K562 (cell line): ENCODE measurements around the gene FIZ1. TPM values are rescaled to one million over a fixed set of nuclear protein-coding genes. Genes with fewer than 3 reads are reported as not detected.
A peak's percentile ranks its signal among the peaks of the same experiment; 100 is the strongest.

Experiments
- FOSL1 ChIP-seq: fragments of 200-800 bp; sonication (Bioruptor generic); conservative IDR thresholded peaks from 2 replicates; pipeline ENCODE4 v1.6.1; 2016; ENCODE audit warnings: missing genetic modification characterization, missing compliant biosample characterization
- JUND ChIP-seq, 2 experiments: IDR thresholded peaks; 2 replicates in 1 of 2; 3 replicates in 1 of 2; pipeline ENCODE4 v1.6.1; 2011; ENCODE audit warnings: borderline replicate concordance in 2 of 2, low read depth in 2 of 2, low read length in 2 of 2, improper control_type of control experiment in 1 of 2, missing biosample characterization in 1 of 2, missing genetic modification characterization in 1 of 2, missing genetic modification reagents in 1 of 2
- PTTG1 ChIP-seq: fragments of 450-650 bp; IDR thresholded peaks from 2 replicates; pipeline ENCODE4 v1.6.1; 2016; ENCODE audit warnings: low read depth, mild to moderate bottlenecking, missing genetic modification characterization, missing compliant biosample characterization
- RBBP5 ChIP-seq: fragments of 200-600 bp; sonication (generic); IDR thresholded peaks from 2 replicates; pipeline ENCODE4 v1.6.1; 2012; ENCODE audit warnings: borderline replicate concordance, mild to moderate bottlenecking, low read length, control low read depth, inconsistent platforms; ENCODE audit not compliant: insufficient read depth, poor library complexity, severe bottlenecking
- ZKSCAN8 ChIP-seq: fragments of 200-800 bp; sonication (Bioruptor generic); IDR thresholded peaks from 2 replicates; pipeline ENCODE4 v1.6.1; 2016; ENCODE audit warnings: missing genetic modification characterization, missing compliant biosample characterization
- ZNF134 ChIP-seq: fragments of 250-450 bp; sonication (Bioruptor Pico); conservative IDR thresholded peaks from 2 replicates; pipeline ENCODE4 v1.4.0; 2020
- ZNF24 ChIP-seq: fragments of 450-650 bp; IDR thresholded peaks from 2 replicates; pipeline ENCODE4 v1.6.1; 2016
- ZNF785 ChIP-seq: fragments of 250-450 bp; sonication (Bioruptor Pico); IDR thresholded peaks from 2 replicates; pipeline ENCODE4 v1.4.0; 2020; ENCODE audit warnings: mild to moderate bottlenecking
- polyA plus RNA-seq, 8 experiments: library from polyadenylated mRNA; depleted of rRNA in 4 of 8; stranded (reverse) in 5 of 8; unstranded in 3 of 8; fragments of >200 nt; fragmentation: Nextera tagmentation in 2 of 8; fragmentation: Illumina TruSeq in 1 of 8; extraction: Ambion mirVana in 2 of 8; extraction: Trizol in 1 of 8; gene quantifications; 2 replicates each; pipeline versions ENCODE4 v1.2.1 to v1.2.3, GENCODE V29; 2011 to 2014; ENCODE audit warnings: inconsistent platforms in 1 of 8, missing spikeins in 1 of 8
- total RNA-seq, 7 experiments: library from RNA; depleted of rRNA in 6 of 7; stranded (reverse); fragments of >200 nt in 6 of 7; fragmentation: Illumina TruSeq in 2 of 7; extraction: Trizol in 2 of 7; gene quantifications; 2 replicates each; pipeline versions ENCODE4 v1.2.1 to v1.2.3, GENCODE V29; 2011 to 2021; ENCODE audit warnings: low replicate concordance in 1 of 7
- TF ChIP-seq, protein P1 (sequence below): fragments of 450-650 bp; IDR thresholded peaks from 2 replicates; pipeline ENCODE4 v1.6.1; 2017; ENCODE audit warnings: antibody characterized with exemption, mild to moderate bottlenecking
- TF ChIP-seq, protein P2 (sequence below): fragments of 200-800 bp; sonication (Bioruptor generic); IDR thresholded peaks from 2 replicates; pipeline ENCODE4 v1.6.1; 2017; ENCODE audit warnings: missing genetic modification characterization, missing compliant biosample characterization
- TF ChIP-seq, protein P3 (sequence below): sonication (generic); formaldehyde crosslinking; IDR thresholded peaks from 2 replicates; pipeline ENCODE4 v1.8.1; 2023; ENCODE audit warnings: mild to moderate bottlenecking, missing genetic modification reagents
- TF ChIP-seq, protein P4 (sequence below): fragments of 450-650 bp; IDR thresholded peaks from 2 replicates; pipeline ENCODE4 v1.6.1; 2014; ENCODE audit warnings: low read depth, mild to moderate bottlenecking, moderate library complexity, borderline replicate concordance
- TF ChIP-seq, protein P5 (sequence below): fragments of 150-350 bp; IDR thresholded peaks from 2 replicates; pipeline ENCODE4 v1.6.1; 2014; ENCODE audit warnings: low read depth, mild to moderate bottlenecking, low read length, borderline replicate concordance

FIZ1 gene
- total and polyA plus RNA-seq, 9 of the 15 experiments (the other 6 are each of a cell fraction or from before 2014, with no cell fraction given), result 0.79 to 17.5 (median 5.5) TPM

DNA sequence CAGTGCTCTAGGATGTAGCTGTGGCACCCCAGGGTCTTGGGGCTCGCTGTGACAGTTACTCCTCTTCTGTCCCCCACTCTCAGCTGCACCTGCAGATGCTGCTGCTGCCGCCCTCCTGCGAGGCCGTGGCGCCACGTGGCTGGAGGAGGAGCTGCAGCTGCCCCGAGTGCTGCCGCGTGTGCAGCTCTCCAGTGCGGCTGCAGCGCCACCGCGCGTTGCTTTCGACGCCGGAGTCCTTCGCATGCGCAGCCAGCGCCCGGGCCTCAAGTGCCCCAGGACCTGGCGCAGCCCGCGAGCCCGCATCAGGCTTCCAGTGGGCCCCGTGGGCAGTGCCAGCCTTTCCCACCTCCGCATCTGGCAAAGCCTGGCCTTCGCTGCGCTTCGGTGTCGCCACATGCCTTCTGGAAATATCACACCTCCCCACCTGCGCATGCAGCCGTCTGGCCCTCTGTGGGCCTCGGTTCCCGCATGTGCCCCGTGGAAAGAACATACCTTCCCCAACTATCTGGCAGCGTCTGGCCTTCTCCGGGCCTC, 40.8 kb upstream of the FIZ1 start (continued):
- TF ChIP-seq, protein P1, sequence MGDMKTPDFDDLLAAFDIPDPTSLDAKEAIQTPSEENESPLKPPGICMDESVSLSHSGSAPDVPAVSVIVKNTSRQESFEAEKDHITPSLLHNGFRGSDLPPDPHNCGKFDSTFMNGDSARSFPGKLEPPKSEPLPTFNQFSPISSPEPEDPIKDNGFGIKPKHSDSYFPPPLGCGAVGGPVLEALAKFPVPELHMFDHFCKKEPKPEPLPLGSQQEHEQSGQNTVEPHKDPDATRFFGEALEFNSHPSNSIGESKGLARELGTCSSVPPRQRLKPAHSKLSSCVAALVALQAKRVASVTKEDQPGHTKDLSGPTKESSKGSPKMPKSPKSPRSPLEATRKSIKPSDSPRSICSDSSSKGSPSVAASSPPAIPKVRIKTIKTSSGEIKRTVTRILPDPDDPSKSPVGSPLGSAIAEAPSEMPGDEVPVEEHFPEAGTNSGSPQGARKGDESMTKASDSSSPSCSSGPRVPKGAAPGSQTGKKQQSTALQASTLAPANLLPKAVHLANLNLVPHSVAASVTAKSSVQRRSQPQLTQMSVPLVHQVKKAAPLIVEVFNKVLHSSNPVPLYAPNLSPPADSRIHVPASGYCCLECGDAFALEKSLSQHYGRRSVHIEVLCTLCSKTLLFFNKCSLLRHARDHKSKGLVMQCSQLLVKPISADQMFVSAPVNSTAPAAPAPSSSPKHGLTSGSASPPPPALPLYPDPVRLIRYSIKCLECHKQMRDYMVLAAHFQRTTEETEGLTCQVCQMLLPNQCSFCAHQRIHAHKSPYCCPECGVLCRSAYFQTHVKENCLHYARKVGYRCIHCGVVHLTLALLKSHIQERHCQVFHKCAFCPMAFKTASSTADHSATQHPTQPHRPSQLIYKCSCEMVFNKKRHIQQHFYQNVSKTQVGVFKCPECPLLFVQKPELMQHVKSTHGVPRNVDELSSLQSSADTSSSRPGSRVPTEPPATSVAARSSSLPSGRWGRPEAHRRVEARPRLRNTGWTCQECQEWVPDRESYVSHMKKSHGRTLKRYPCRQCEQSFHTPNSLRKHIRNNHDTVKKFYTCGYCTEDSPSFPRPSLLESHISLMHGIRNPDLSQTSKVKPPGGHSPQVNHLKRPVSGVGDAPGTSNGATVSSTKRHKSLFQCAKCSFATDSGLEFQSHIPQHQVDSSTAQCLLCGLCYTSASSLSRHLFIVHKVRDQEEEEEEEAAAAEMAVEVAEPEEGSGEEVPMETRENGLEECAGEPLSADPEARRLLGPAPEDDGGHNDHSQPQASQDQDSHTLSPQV, result peak; percentile 98
- TF ChIP-seq, protein P2, sequence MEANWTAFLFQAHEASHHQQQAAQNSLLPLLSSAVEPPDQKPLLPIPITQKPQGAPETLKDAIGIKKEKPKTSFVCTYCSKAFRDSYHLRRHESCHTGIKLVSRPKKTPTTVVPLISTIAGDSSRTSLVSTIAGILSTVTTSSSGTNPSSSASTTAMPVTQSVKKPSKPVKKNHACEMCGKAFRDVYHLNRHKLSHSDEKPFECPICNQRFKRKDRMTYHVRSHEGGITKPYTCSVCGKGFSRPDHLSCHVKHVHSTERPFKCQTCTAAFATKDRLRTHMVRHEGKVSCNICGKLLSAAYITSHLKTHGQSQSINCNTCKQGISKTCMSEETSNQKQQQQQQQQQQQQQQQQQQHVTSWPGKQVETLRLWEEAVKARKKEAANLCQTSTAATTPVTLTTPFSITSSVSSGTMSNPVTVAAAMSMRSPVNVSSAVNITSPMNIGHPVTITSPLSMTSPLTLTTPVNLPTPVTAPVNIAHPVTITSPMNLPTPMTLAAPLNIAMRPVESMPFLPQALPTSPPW (CRISPR knock-in tag), result no peak
- TF ChIP-seq, protein P3, sequence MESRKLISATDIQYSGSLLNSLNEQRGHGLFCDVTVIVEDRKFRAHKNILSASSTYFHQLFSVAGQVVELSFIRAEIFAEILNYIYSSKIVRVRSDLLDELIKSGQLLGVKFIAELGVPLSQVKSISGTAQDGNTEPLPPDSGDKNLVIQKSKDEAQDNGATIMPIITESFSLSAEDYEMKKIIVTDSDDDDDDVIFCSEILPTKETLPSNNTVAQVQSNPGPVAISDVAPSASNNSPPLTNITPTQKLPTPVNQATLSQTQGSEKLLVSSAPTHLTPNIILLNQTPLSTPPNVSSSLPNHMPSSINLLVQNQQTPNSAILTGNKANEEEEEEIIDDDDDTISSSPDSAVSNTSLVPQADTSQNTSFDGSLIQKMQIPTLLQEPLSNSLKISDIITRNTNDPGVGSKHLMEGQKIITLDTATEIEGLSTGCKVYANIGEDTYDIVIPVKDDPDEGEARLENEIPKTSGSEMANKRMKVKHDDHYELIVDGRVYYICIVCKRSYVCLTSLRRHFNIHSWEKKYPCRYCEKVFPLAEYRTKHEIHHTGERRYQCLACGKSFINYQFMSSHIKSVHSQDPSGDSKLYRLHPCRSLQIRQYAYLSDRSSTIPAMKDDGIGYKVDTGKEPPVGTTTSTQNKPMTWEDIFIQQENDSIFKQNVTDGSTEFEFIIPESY (CRISPR knock-in tag), result peak; percentile 100
- TF ChIP-seq JUND (IDR thresholded peaks at IDR 0.05; ENCODE audit: borderline replicate concordance, low read depth, low read length) (0 out of 2 replicates have a peak, but pooled peaks have one; percentile 23), JUND (tag; IDR thresholded peaks at IDR 0.05; ENCODE audit: borderline replicate concordance, low read depth, low read length) (0 out of 3 replicates have a peak, but pooled peaks have one; percentile 25), RBBP5 (no peak), PTTG1 (tag) (no peak), FOSL1 (tag) (no peak; the same call in 1 of the 2 replicates), ZNF785 (CRISPR knock-in tag) (no peak), ZNF134 (0 out of 2 replicates have a peak, but pooled peaks have one; percentile 48), ZKSCAN8 (CRISPR knock-in tag) (no peak), ZNF24 (no peak)
- TF ChIP-seq, protein P4, sequence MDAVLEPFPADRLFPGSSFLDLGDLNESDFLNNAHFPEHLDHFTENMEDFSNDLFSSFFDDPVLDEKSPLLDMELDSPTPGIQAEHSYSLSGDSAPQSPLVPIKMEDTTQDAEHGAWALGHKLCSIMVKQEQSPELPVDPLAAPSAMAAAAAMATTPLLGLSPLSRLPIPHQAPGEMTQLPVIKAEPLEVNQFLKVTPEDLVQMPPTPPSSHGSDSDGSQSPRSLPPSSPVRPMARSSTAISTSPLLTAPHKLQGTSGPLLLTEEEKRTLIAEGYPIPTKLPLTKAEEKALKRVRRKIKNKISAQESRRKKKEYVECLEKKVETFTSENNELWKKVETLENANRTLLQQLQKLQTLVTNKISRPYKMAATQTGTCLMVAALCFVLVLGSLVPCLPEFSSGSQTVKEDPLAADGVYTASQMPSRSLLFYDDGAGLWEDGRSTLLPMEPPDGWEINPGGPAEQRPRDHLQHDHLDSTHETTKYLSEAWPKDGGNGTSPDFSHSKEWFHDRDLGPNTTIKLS, result peak; percentile 98
- TF ChIP-seq, protein P5, sequence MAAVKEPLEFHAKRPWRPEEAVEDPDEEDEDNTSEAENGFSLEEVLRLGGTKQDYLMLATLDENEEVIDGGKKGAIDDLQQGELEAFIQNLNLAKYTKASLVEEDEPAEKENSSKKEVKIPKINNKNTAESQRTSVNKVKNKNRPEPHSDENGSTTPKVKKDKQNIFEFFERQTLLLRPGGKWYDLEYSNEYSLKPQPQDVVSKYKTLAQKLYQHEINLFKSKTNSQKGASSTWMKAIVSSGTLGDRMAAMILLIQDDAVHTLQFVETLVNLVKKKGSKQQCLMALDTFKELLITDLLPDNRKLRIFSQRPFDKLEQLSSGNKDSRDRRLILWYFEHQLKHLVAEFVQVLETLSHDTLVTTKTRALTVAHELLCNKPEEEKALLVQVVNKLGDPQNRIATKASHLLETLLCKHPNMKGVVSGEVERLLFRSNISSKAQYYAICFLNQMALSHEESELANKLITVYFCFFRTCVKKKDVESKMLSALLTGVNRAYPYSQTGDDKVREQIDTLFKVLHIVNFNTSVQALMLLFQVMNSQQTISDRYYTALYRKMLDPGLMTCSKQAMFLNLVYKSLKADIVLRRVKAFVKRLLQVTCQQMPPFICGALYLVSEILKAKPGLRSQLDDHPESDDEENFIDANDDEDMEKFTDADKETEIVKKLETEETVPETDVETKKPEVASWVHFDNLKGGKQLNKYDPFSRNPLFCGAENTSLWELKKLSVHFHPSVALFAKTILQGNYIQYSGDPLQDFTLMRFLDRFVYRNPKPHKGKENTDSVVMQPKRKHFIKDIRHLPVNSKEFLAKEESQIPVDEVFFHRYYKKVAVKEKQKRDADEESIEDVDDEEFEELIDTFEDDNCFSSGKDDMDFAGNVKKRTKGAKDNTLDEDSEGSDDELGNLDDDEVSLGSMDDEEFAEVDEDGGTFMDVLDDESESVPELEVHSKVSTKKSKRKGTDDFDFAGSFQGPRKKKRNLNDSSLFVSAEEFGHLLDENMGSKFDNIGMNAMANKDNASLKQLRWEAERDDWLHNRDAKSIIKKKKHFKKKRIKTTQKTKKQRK, result no peak
